Measurements from ENCODE around the gene EVI5.

- TF ChIP-seq CTCF (IDR thresholded peaks at IDR 0.05), result no peak
- no peak for TF ChIP-seq POLR2A (IDR thresholded peaks at IDR 0.05)
Measured at GRCh38 chr1:92759361-92759760, 25.5 kb downstream of the EVI5 start.

Measured in Peyer's patch (tissue), 4 donors.